ENCODE data around the gene ADD1. TPM values are rescaled to one million over a fixed set of nuclear protein-coding genes. Genes with fewer than 3 reads are reported as not detected.
"Not testable (repeated sequence)": the region's sequence is repeated elsewhere in the genome, so short reads cannot be mapped to it uniquely, and the experiment has no call there.

ADD1 gene
- total RNA-seq, 2 experiments from 2014 or later = 136 TPM

- DNase-seq = no peak
- peaks cover 13% of the 10 kb centered on the region for H3K4me1 Mint-ChIP-seq
- peaks cover 36% of the 10 kb centered on the region for H3K36me3 Mint-ChIP-seq
- H3K4me3 Mint-ChIP-seq = no peak overlapping the region
- H3K27ac Mint-ChIP-seq = no peak overlapping the region
- no peaks in the 10 kb centered on the region for H3K9me3 Mint-ChIP-seq
- H3K27me3 Mint-ChIP-seq = no peaks in the 10 kb centered on the region
These were observed 69.5 kb downstream of the ADD1 start for GRCh38 chr4:2913168-2913567.

GRCh38 chr4:2914256-2915126, 70.8 kb downstream of the ADD1 start:
- peak; percentile 48 for DNase-seq
- Mint-ChIP-seq H3K27ac (no peak overlapping the region), H3K4me3 (no peak overlapping the region), H3K27me3 (no peaks in the 10 kb centered on the region), H3K36me3 (peaks cover 44% of the 10 kb centered on the region), H3K9me3 (no peaks in the 10 kb centered on the region), H3K4me1 (peaks cover 17% of the 10 kb centered on the region)

GRCh38 chr4:2915789-2916188, 72.1 kb downstream of the ADD1 start:
- Mint-ChIP-seq H3K27me3 (no peaks in the 10 kb centered on the region), H3K4me3 (no peak overlapping the region), H3K36me3 (peaks cover 55% of the 10 kb centered on the region), H3K4me1 (peaks cover 27% of the 10 kb centered on the region), H3K9me3 (peaks cover 3% of the 10 kb centered on the region), H3K27ac (no peak overlapping the region)
- no peak for DNase-seq

- DNase-seq, H3K27ac Mint-ChIP-seq, H3K9me3 Mint-ChIP-seq, H3K4me3 Mint-ChIP-seq, H3K27me3 Mint-ChIP-seq: not testable (repeated sequence)
- Mint-ChIP-seq H3K4me1 (peaks cover 33% of the 10 kb centered on the region), H3K36me3 (peaks cover 61% of the 10 kb centered on the region)
These were observed 73.1 kb downstream of the ADD1 start for GRCh38 chr4:2916696-2917095.

- H3K27ac Mint-ChIP-seq, H3K27me3 Mint-ChIP-seq, DNase-seq, H3K4me3 Mint-ChIP-seq, H3K9me3 Mint-ChIP-seq: not testable (repeated sequence)
- peaks cover 74% of the 10 kb centered on the region for H3K36me3 Mint-ChIP-seq
- peaks cover 46% of the 10 kb centered on the region for H3K4me1 Mint-ChIP-seq
These were observed 74.7 kb downstream of the ADD1 start for GRCh38 chr4:2918300-2918699.

GRCh38 chr4:2918714-2919113, 75.1 kb downstream of the ADD1 start:
- DNase-seq, H3K27ac Mint-ChIP-seq, H3K4me3 Mint-ChIP-seq, H3K27me3 Mint-ChIP-seq, H3K9me3 Mint-ChIP-seq: not testable (repeated sequence)
- peaks cover 78% of the 10 kb centered on the region for H3K36me3 Mint-ChIP-seq
- peaks cover 50% of the 10 kb centered on the region for H3K4me1 Mint-ChIP-seq

GRCh38 chr4:2922453-2923101, 78.9 kb downstream of the ADD1 start:
- peaks cover 42% of the 10 kb centered on the region for H3K4me1 Mint-ChIP-seq
- H3K27ac Mint-ChIP-seq = peak overlapping the region; percentile 72
- H3K4me3 Mint-ChIP-seq, H3K27me3 Mint-ChIP-seq, H3K9me3 Mint-ChIP-seq: not testable (repeated sequence)
- peak; percentile 21 for DNase-seq
- H3K36me3 Mint-ChIP-seq = peaks cover 57% of the 10 kb centered on the region

- peaks cover 3% of the 10 kb centered on the region for H3K9me3 Mint-ChIP-seq
- peaks cover 56% of the 10 kb centered on the region for H3K36me3 Mint-ChIP-seq
- no peaks in the 10 kb centered on the region for H3K27me3 Mint-ChIP-seq
- H3K4me1 Mint-ChIP-seq = peaks cover 37% of the 10 kb centered on the region
- peak overlapping the region; percentile 72 for H3K27ac Mint-ChIP-seq
- no peak overlapping the region for H3K4me3 Mint-ChIP-seq
- DNase-seq = no peak
These were observed 79.5 kb downstream of the ADD1 start for GRCh38 chr4:2923141-2923551.

- Mint-ChIP-seq H3K9me3 (peaks cover 3% of the 10 kb centered on the region), H3K4me1 (peaks cover 33% of the 10 kb centered on the region), H3K36me3 (peaks cover 51% of the 10 kb centered on the region), H3K27me3 (no peaks in the 10 kb centered on the region), H3K4me3 (no peak overlapping the region), H3K27ac (peak overlapping the region; percentile 72)
- no peak for DNase-seq
These were observed 80.1 kb downstream of the ADD1 start for GRCh38 chr4:2923668-2924173.

GRCh38 chr4:2924286-2924685, 80.6 kb downstream of the ADD1 start:
- Mint-ChIP-seq H3K36me3 (peaks cover 50% of the 10 kb centered on the region), H3K27me3 (no peaks in the 10 kb centered on the region), H3K4me1 (peaks cover 37% of the 10 kb centered on the region), H3K4me3 (no peak overlapping the region), H3K27ac (peak overlapping the region; percentile 31), H3K9me3 (peaks cover 3% of the 10 kb centered on the region)
- DNase-seq = no peak

GRCh38 chr4:2924765-2925301, 81.2 kb downstream of the ADD1 start:
- H3K9me3 Mint-ChIP-seq = peaks cover under 1% of the 10 kb centered on the region
- H3K36me3 Mint-ChIP-seq = peaks cover 44% of the 10 kb centered on the region
- peaks cover 37% of the 10 kb centered on the region for H3K4me1 Mint-ChIP-seq
- H3K27ac Mint-ChIP-seq = peak overlapping the region; percentile 31
- DNase-seq = no peak
- no peaks in the 10 kb centered on the region for H3K27me3 Mint-ChIP-seq
- no peak overlapping the region for H3K4me3 Mint-ChIP-seq

GRCh38 chr4:2925496-2925895, 81.9 kb downstream of the ADD1 start:
- Mint-ChIP-seq H3K9me3 (no peaks in the 10 kb centered on the region), H3K36me3 (peaks cover 38% of the 10 kb centered on the region), H3K4me1 (peaks cover 31% of the 10 kb centered on the region), H3K27ac (no peak overlapping the region), H3K27me3 (no peaks in the 10 kb centered on the region), H3K4me3 (no peak overlapping the region)
- DNase-seq = no peak

- H3K9me3 Mint-ChIP-seq = no peaks in the 10 kb centered on the region
- no peak overlapping the region for H3K4me3 Mint-ChIP-seq
- DNase-seq = no peak
- H3K27ac Mint-ChIP-seq = no peak overlapping the region
- H3K4me1 Mint-ChIP-seq = peaks cover 27% of the 10 kb centered on the region
- H3K36me3 Mint-ChIP-seq = peaks cover 33% of the 10 kb centered on the region
- H3K27me3 Mint-ChIP-seq = no peaks in the 10 kb centered on the region
These were observed 82.6 kb downstream of the ADD1 start for GRCh38 chr4:2925931-2926860.

GRCh38 chr4:2927016-2927695, 83.5 kb downstream of the ADD1 start:
- no peaks in the 10 kb centered on the region for H3K27me3 Mint-ChIP-seq
- peaks cover 17% of the 10 kb centered on the region for H3K4me1 Mint-ChIP-seq
- H3K27ac Mint-ChIP-seq = no peak overlapping the region
- no peaks in the 10 kb centered on the region for H3K9me3 Mint-ChIP-seq
- H3K36me3 Mint-ChIP-seq = peaks cover 29% of the 10 kb centered on the region
- no peak overlapping the region for H3K4me3 Mint-ChIP-seq
- no peak for DNase-seq

Measured in activated naive CD8-positive, alpha-beta T cell treated with anti-CD3 and anti-CD28 coated beads for 36 hours (primary cell).